Panc1 (cell line): ENCODE data around the gene METTL9.

Source experiments
- POLR2AphosphoS5 ChIP-seq: IDR thresholded peaks from 2 replicates; pipeline ENCODE4 v1.6.1; 2012; ENCODE audit warnings: mild to moderate bottlenecking, low read depth, low read length, moderate library complexity
- SIN3A ChIP-seq: IDR thresholded peaks from 2 replicates; pipeline ENCODE4 v1.6.1; 2012; ENCODE audit warnings: low read depth, mild to moderate bottlenecking, low read length, moderate library complexity, borderline replicate concordance; ENCODE audit not compliant: insufficient read depth
- TCF7L2 ChIP-seq: IDR thresholded peaks from 2 replicates; pipeline ENCODE4 v1.6.1; 2011; ENCODE audit warnings: mild to moderate bottlenecking, low read depth, low read length, inconsistent platforms
- TF ChIP-seq, protein P1 (sequence below): fragments of 450-650 bp; IDR thresholded peaks from 2 replicates; pipeline ENCODE4 v1.5.1; 2017; ENCODE audit warnings: mild to moderate bottlenecking
- TF ChIP-seq, protein P2 (sequence below), 2 experiments: IDR thresholded peaks; 2 replicates each; pipeline ENCODE4 v1.6.1; 2011 to 2012; ENCODE audit warnings: low read depth in 2 of 2, control low read depth in 1 of 2, low read length in 1 of 2, mild to moderate bottlenecking in 1 of 2, moderate library complexity in 1 of 2; ENCODE audit not compliant: insufficient read depth in 1 of 2

DNA sequence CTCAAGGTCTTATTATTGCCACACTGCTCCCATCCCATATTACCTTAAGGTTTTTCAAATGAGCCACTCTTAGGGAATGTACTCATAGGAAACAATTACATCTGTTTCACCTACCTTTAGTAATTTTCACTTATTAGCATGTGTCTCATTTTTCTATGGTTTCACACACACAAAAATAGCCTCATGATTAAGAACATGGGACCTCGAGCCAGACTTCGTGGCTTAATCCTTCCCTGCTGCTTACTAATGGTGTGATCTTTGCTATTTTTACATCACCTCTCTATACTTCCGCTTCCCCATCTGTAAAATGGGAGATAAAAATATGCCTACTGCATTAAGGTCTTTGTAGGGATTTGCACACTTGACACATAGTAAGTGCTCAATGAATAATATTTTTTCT lies 102.9 kb downstream of the METTL9 start:
- TF ChIP-seq, protein P1, sequence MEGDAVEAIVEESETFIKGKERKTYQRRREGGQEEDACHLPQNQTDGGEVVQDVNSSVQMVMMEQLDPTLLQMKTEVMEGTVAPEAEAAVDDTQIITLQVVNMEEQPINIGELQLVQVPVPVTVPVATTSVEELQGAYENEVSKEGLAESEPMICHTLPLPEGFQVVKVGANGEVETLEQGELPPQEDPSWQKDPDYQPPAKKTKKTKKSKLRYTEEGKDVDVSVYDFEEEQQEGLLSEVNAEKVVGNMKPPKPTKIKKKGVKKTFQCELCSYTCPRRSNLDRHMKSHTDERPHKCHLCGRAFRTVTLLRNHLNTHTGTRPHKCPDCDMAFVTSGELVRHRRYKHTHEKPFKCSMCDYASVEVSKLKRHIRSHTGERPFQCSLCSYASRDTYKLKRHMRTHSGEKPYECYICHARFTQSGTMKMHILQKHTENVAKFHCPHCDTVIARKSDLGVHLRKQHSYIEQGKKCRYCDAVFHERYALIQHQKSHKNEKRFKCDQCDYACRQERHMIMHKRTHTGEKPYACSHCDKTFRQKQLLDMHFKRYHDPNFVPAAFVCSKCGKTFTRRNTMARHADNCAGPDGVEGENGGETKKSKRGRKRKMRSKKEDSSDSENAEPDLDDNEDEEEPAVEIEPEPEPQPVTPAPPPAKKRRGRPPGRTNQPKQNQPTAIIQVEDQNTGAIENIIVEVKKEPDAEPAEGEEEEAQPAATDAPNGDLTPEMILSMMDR, result no peak
- no peak for TF ChIP-seq TCF7L2
- TF ChIP-seq POLR2AphosphoS5, result no peak
- TF ChIP-seq, protein P2, sequence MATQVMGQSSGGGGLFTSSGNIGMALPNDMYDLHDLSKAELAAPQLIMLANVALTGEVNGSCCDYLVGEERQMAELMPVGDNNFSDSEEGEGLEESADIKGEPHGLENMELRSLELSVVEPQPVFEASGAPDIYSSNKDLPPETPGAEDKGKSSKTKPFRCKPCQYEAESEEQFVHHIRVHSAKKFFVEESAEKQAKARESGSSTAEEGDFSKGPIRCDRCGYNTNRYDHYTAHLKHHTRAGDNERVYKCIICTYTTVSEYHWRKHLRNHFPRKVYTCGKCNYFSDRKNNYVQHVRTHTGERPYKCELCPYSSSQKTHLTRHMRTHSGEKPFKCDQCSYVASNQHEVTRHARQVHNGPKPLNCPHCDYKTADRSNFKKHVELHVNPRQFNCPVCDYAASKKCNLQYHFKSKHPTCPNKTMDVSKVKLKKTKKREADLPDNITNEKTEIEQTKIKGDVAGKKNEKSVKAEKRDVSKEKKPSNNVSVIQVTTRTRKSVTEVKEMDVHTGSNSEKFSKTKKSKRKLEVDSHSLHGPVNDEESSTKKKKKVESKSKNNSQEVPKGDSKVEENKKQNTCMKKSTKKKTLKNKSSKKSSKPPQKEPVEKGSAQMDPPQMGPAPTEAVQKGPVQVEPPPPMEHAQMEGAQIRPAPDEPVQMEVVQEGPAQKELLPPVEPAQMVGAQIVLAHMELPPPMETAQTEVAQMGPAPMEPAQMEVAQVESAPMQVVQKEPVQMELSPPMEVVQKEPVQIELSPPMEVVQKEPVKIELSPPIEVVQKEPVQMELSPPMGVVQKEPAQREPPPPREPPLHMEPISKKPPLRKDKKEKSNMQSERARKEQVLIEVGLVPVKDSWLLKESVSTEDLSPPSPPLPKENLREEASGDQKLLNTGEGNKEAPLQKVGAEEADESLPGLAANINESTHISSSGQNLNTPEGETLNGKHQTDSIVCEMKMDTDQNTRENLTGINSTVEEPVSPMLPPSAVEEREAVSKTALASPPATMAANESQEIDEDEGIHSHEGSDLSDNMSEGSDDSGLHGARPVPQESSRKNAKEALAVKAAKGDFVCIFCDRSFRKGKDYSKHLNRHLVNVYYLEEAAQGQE (IDR thresholded peaks at IDR 0.05; ENCODE audit: insufficient read depth in 1 of 2, low read depth in 2 of 2, low read length in 1 of 2), result no peak
- no peak for TF ChIP-seq SIN3A
